HuH-7.5 (cell line): ENCODE measurements around the gene ANAPC16.
"Not testable (repeated sequence)": the region's sequence is repeated elsewhere in the genome, so short reads cannot be mapped to it uniquely, and the experiment has no call there.

ENCODE experiments used
- DNase-seq: peaks from one replicate; pipeline ENCODE4 v3.0.0; 2011; ENCODE audit warnings: low spot score

ANAPC16 gene

DNA sequence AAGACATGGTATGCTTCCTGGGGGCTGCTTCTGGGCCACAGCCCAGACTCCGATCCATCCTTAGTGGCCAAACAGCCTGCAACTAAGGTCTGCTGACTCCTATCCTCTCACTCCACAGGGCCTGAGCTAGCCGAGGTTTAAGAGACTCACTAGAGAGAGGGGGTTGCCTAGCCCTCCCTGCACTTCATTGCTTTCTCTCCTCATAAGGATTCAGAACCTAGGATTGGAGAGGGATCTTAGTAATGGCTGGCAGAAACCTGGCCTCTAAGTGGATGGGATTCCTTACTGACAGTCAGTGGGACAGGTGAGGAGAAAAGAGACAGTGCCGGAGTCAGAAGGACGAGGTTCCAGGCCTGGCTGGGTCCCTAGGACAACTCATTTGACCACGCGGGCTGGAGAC, 49.7 kb downstream of the ANAPC16 start:
- no peak for DNase-seq

DNA sequence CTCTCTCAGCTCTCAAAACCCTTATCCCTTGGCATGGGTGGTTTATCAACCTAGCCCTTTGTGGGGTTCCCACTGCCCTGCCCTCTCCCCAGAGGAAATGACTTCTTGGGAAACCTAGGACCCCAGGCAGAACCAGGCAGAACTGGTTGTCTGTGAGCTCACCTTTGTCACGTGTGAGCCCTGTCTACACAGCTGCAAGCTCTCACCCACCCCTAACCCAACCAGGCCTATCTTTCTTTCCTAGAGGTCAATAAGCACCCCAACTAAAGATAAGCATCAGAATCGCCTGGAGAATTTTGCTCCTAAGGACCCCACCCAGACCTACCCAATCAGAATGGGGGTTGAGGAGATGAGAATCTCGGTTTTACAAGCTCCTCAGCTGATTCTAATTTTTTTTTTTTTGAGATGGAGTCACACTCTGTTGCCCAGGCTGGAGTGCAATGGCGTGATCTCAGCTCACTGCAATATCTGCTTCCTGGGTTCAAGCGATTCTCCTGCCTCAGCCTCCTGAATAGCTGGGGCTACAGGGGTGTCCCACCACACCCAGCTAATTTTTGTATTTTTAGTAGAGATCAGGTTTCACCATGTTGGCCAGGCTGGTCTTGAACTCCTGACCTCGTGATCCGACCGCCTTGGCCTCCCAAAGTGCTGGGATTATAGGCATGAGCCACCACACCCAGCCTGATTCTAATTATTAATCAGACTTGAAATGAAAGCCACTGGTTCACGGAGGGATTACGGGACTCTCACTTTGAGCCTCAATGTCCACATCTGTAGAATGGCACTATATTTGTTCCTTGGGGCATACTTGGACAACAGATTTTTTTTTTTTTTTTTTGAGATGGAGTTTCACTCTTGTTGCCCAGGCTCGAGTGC, 50.4 kb downstream of the ANAPC16 start:
- DNase-seq: no peak

DNA sequence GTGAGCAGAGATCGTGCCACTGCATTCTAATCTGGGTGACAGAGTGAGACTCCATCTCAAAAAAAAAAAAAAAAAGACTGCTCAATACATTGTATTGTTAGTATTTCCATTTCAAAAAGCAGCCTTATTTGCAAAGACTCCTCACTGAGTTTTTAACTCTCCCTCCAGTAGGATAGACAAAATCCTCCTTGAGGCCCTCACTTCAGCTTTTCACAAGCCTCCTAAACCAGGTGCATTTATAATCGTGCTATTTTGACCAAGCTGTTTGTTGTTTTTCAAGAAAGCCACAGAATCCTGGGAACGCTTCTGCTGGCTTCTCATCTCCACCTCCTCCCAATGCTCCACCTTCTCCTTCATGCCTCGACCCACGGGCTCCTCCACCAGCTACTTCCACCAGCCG, 51.6 kb downstream of the ANAPC16 start:
- no peak for DNase-seq

DNA sequence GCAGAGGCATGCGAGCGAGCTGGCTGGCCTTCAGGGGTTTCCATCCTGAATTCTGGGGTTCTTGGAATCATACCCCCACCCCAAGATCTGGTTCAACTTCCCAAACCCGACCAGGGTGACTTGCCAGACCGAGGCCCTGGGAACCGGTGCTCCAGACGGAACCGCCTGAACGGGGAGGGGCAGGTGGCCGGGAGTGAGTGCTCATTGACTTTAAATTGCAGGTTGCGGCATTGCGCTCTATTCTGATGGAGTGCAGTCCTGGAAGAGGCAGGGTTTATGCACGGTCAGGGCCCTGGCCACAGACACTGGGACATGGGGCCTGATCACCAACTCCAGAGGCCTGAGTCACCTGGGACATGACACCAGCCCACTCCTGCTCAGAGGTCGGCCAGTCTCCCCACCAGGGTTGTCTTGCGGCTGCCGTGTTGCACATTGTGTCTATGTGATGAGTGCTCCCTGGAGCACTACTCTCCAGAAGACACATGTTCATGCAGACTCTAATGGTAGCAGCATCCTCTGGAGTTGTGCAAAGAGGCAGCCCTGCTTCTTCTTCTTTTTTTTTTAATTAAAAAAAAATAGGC, 52.1 kb downstream of the ANAPC16 start:
- no peak for DNase-seq

DNA sequence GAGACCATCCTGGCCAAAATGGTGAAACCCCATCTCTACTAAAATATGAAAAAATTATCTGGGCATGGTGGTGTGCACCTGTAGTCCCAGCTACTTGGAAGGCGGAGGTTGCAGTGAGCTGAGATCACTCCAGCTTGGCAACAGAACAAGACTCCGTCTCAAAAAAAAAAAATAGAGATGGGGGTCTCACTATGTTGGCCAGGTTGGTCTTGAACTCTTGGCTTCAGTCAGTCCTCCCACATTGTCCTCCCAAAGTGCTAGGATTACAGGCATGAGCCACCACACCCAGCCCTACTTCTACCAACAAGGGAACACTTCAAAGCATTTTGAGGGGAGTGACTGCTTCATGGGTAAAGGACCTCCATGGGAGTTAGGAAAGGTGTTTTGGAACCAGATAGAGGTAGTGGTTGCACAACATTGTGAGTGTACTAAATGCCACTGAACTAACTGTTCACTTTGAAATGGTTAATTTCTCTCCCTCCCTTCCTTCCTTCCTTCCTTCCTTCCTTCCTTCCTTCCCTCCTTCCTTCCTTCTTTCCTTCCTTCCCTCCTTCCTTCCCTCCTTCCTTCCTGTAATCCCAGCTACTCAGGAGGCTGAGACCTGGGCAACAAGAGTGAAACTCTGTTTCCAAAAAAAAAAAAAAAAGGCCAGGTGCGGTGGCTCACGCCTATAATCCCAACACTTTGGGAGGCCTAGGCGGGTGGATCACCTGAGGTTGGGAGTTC, 52.8 kb downstream of the ANAPC16 start:
- DNase-seq: not testable (repeated sequence)

DNA sequence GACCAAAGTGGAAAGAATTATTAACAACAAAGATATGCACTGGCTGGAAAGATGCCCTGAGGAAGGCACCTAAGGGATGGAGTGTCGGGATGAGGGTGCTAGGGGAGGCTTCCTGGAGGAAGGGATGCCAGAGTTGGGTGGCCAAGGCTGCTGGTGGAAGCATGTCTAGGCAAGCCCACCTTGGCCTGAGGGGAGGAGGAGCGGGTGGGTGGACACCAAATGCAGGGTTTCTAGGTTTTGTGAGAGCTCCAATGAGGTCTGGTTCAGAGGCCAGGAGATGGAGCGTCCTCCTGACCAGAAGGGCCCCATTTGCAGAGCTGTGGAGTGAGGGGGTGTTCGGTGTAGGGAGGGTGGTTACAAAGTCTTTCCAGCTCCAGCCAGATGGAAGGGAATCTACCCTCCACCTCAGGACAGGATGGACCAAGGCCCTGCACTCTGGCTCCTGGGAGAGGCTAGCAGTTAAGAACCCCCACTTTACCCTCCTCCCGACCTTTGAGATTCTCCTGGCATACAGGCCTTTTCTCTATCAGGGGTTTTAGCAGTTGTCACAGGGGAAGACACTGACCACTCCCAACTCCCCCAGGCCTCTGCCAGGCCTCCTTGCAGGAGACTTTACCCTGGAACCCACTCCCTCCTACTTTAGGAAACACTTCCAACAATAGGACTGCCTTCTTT, 54.9 kb downstream of the ANAPC16 start:
- no peak for DNase-seq

DNA sequence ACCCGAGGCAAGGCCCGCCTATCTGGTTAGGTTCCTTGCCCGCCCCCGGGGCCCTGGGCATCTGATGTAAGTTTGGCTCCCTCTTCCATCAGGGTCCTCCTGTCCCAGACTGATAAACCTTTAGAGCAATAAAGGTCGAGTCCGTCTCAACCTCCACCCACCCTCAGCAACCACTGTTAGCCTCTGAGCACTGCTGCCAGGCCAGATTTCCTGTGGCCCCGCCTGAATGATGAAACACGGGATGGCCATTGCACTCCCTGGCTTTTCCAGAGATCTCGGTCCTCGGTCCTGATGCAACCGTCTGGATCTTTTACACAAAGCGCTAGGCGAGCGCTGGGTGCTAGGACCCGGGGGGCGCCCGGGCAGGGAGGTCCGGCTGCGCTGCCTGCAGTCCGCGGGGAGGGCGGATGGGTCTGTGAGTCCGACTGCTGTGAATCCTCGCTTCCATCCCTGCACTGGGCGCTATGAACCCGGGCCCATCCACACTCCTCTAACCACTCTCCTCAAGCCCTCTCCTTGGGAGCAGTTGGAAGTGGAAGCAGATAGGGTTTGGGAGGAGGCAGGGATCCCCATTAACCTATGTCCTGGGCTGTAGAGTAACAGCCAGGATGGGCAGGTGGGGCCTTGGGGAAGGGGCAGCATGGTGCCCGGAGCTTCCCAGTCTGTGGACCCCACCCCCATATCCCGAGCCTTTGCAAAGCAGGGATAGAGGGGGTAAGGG, 57.0 kb downstream of the ANAPC16 start:
- DNase-seq: peak; percentile 65

DNA sequence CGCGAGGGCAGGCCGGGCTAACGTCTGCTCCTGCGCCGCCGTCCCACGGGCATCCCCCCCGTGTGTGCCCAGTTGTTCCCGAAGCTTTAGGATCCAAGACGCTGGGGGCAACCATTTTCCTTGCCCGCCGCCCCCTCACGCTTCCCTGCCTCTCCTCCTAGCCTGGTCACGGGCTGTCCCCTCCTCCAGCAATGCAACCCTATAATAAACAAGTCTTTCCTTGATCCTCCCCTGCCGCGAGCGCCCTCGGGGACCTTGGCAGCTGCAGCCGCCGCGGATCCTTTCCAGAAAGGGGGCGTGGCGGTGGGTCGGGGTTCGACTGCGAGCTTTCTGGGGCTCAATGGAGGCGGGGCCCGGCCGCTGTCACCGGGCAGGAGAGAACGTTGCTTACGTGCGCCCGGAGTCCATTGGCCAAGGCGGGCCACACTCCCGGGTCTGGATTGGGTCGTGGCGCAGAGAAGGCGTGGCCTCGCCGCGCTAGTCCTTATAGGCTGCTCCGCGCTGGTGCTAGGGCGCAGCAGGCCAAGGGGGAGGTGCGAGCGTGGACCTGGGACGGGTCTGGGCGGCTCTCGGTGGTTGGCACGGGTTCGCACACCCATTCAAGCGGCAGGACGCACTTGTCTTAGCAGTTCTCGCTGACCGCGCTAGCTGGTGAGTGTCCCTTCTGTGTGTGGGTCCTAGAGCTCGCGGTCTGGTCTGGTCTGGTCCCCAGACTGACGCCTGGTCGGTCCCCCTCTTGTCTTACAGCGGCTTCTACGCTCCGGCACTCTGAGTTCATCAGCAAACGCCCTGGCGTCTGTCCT, 57.8 kb downstream of the ANAPC16 start, which contains the start of gene DDIT4:
Gene DDIT4, plus strand, starts transcription at position 515 of the 803 bp plus-strand sequence. CDS start 293 bp downstream, outside the sequence.
- DNase-seq: peak; percentile 94

DNA sequence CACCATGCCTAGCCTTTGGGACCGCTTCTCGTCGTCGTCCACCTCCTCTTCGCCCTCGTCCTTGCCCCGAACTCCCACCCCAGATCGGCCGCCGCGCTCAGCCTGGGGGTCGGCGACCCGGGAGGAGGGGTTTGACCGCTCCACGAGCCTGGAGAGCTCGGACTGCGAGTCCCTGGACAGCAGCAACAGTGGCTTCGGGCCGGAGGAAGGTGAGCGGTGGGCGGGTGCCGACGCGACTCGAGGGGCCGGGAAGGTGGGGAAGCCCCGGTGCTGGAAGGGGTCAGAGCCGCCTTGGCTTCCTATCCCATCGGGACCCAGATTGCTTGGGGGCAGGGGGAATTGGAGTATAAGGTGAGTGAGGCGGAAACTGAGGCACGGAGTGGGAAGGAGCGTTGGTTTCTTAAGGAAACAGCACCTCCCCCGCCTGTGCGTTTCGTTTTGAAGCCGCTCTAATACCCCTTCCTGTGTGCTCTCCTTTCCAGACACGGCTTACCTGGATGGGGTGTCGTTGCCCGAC, 58.5 kb downstream of the ANAPC16 start:
- DNase-seq: no peak

DNA sequence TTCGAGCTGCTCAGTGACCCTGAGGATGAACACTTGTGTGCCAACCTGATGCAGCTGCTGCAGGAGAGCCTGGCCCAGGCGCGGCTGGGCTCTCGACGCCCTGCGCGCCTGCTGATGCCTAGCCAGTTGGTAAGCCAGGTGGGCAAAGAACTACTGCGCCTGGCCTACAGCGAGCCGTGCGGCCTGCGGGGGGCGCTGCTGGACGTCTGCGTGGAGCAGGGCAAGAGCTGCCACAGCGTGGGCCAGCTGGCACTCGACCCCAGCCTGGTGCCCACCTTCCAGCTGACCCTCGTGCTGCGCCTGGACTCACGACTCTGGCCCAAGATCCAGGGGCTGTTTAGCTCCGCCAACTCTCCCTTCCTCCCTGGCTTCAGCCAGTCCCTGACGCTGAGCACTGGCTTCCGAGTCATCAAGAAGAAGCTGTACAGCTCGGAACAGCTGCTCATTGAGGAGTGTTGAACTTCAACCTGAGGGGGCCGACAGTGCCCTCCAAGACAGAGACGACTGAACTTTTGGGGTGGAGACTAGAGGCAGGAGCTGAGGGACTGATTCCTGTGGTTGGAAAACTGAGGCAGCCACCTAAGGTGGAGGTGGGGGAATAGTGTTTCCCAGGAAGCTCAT, 59.0 kb downstream of the ANAPC16 start:
- no peak for DNase-seq

DNA sequence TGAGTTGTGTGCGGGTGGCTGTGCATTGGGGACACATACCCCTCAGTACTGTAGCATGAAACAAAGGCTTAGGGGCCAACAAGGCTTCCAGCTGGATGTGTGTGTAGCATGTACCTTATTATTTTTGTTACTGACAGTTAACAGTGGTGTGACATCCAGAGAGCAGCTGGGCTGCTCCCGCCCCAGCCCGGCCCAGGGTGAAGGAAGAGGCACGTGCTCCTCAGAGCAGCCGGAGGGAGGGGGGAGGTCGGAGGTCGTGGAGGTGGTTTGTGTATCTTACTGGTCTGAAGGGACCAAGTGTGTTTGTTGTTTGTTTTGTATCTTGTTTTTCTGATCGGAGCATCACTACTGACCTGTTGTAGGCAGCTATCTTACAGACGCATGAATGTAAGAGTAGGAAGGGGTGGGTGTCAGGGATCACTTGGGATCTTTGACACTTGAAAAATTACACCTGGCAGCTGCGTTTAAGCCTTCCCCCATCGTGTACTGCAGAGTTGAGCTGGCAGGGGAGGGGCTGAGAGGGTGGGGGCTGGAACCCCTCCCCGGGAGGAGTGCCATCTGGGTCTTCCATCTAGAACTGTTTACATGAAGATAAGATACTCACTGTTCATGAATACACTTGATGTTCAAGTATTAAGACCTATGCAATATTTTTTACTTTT, 59.7 kb downstream of the ANAPC16 start:
- DNase-seq: no peak

DNA sequence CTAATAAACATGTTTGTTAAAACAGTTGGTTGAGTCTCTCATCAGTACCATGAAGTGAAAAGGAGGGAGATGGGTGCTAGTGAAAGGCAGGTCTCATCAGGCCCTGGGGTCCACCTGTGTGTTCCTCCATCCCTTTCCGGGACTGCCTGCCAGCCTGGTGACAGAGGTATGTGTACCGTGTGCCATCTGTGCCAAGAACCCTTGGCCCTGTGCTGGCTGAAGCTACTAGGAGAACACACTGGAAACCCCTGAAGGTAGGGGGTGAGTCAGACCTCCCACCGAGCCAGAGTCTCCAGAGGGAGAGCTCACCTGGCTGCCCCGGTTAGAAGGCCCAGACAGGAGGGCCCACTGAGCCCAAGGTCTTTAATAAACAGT, 60.2 kb downstream of the ANAPC16 start:
- DNase-seq: no peak

DNA sequence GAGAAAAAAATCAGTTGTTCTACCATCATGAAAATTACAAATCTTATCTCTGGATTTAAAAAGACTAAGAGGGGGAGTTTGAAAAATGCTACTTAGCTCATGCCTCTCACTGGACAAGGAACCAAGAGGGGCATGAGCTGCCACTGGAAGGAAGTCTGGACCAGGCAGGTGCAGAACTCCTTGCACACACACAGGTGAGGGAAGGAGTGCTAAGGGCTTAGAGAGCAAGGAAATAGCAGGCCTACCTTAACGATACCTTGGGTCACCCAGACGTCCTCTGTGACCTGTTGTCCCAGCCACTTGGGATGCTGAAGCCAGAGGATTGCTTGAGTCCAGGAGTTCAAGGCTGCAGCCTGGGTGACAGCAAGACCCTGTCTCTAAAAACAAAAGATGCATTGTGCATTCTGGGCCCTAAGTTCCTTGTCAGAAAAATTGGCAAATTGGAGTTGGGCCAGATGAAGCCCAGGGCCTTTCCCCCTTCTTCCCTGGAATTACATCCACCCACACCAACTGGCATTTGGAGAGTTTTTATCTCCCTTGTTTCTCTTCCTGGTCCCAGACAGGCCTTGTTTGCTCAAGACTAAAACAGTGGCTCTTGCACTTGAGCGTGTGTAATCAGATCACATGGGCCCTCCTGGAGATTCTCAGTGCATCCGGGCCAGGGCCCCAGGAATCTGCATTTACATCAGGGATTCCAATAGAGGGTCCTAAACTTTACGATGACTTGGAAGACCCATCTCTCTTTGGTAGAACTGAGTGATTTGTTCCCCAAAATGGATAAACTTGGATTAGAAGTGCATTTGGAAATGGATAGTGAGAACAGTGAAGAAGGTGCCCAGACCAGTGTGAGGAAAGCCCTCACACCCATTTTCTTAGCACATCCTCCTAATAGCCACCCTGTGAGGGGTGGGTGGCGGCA, 60.9 kb downstream of the ANAPC16 start:
- DNase-seq: no peak

DNA sequence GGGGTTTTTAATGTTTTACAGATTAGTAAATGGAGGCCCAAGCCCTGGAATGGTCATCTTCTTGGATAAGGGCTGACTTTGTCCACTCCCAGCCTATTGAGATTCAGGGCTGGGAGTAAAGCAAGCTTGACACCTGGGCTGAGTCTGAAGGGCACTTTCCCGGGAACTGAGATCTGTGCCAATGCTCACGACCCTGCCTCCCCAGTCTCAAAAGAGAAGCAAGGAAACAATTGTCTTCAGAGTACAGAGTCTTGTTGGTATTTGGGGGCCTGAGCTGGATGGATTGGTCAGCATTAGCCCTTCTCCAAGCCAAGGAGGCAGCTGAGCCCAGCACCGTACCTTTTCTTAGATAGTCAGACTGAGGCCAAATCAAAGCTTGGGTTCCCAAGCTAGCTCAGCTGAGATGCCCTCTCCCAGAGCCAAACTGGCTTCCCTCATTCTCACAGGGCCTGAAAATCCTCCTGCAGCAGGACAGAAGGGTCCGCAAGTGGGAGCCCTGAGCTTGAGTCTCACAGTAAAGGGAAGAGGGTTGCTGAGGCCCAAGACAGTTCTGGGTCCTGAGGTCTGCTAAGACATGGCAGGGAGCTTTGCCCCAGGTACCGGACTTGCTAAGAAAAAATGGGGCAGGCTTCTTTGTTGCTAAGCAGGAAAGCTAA, 61.7 kb downstream of the ANAPC16 start:
- no peak for DNase-seq

DNA sequence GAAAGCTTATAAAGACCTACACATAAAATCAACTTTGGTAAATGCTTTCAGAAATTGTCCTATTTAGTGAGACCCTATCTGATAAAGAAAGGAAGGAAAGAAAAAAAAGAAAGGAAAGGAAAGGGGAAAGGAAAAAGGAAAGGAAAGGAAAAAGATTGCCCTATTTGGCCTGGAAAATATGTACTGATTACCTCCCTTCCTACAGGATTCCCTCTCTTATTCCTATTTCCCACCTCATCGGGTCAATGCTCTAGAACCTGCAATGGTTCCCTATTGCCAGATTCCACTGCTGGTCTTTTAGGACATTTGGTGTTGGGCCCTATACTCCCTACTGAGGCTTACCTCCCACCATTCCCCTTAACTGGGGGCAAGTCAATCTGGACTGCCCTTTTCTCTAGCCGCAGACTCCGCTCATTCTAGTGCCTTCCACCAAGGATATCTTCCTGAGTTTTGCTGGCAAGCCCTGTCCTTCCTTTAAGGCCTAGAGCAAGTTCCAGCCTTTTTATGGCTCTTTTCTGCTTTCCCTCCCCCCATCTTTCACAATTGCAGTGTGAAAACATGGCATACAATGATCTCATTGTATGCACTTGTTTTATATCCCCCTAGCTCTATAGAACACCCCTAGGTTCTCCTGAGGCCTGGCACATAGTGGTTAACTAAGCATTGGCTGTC, 62.3 kb downstream of the ANAPC16 start:
- no peak for DNase-seq

DNA sequence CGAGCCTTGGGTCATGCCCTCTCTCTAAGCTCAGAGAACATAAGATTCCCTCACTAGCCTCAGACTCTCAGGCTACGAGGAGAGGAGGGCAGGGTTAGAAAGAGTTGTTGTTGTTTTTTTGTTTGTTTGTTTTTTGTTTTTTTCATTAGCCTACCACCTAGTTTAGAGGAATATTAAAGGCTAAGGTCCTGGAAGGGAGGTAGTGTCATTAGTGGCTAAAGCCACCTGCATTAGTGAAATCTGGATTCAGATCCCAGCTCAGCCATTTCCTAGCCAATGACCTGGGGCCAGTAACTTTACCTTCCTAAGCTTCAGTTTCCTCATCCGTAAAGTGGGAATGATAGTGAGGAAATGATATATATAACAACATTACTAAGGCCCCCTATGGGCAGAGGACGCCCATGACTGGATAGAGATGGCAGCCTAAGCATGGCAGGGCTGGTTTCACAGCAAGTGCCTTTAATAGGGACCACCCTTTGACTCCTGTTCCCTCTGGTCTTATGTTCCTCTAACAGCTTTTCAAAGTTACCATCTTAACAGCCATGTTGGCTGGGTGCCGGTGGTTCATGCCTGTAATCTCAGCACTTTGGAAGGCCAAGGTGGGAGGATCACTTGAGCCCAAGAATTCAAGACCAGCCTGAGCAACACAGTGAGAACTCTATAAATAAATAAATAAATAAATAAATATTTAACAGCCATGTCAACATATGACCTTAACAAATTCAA, 63.0 kb downstream of the ANAPC16 start:
- DNase-seq: no peak

DNA sequence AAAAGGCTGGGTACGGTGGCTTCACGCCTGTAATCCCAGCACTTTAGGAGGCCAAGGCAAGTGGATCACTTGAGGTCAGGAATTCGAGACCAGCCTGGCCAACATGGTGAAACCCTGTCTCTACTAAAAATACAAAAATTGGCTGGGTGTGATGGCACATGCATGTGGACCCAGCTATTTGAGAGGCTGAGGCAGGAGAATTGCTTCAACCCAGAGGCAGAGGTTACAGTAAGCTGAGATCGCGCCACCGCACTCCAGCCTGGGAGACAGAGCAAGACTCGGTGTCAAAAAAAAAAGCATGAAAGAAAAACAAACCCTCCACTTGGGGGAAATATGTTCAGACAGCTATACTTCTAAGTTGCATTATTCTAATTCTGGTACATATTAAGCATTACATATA, 63.8 kb downstream of the ANAPC16 start:
- DNase-seq: not testable (repeated sequence)
